NCI-H2107 (cell line): ENCODE measurements around the gene FICD.
"Not testable (repeated sequence)": the region's sequence is repeated elsewhere in the genome, so short reads cannot be mapped to it uniquely, and the experiment has no call there.

Source experiments
- DNase-seq: peaks from one replicate; lab custom pipeline; 2025; lab: John Stamatoyannopoulos, UW

Gene FICD

GRCh38 chr12:108514973-108515814, at the start of gene FICD:
Gene FICD, plus strand, starts transcription at chr12:108515277. Its CDS starts 1,696 bp downstream, at chr12:108516973.
- DNase-seq: peak; percentile 97

- no peak for DNase-seq
Measured at GRCh38 chr12:108465417-108465816, 49.7 kb upstream of the FICD start.

- no peak for DNase-seq
Measured at GRCh38 chr12:108468196-108468968, 46.7 kb upstream of the FICD start.

GRCh38 chr12:108473400-108474055, 41.5 kb upstream of the FICD start:
- DNase-seq: no peak

GRCh38 chr12:108475396-108475795, 39.7 kb upstream of the FICD start:
- no peak for DNase-seq

GRCh38 chr12:108477055-108477880, 37.8 kb upstream of the FICD start:
- DNase-seq: no peak

- DNase-seq: no peak
Measured at GRCh38 chr12:108477881-108478259, 37.2 kb upstream of the FICD start.

- no peak for DNase-seq
Measured at GRCh38 chr12:108478611-108479206, 36.4 kb upstream of the FICD start.

- DNase-seq: no peak
Measured at GRCh38 chr12:108479364-108480070, 35.6 kb upstream of the FICD start.

GRCh38 chr12:108482717-108483212, 32.3 kb upstream of the FICD start:
- no peak for DNase-seq

GRCh38 chr12:108483213-108484059, 31.6 kb upstream of the FICD start:
- DNase-seq: no peak

GRCh38 chr12:108484431-108484830, 30.6 kb upstream of the FICD start:
- DNase-seq: no peak

- DNase-seq: no peak
Measured at GRCh38 chr12:108484845-108485244, 30.2 kb upstream of the FICD start.

GRCh38 chr12:108485371-108485770, 29.7 kb upstream of the FICD start:
- DNase-seq: not testable (repeated sequence)

GRCh38 chr12:108487029-108487428, 28.0 kb upstream of the FICD start:
- DNase-seq: not testable (repeated sequence)

GRCh38 chr12:108491256-108491655, 23.8 kb upstream of the FICD start:
- DNase-seq: no peak

GRCh38 chr12:108495054-108495453, 20.0 kb upstream of the FICD start:
- DNase-seq: no peak

GRCh38 chr12:108495823-108496579, 19.1 kb upstream of the FICD start:
- no peak for DNase-seq

- no peak for DNase-seq
Measured at GRCh38 chr12:108498136-108498535, 16.9 kb upstream of the FICD start.
